ENCODE results near the gene ACSS1.

GRCh38 chr20:25058051-25058846, at the start of gene ACSS1:
- TF ChIP-seq GTF2I (CRISPR knock-in tag; conservative IDR thresholded peaks at IDR 0.05) (no peak), IRF2 (CRISPR knock-in tag; IDR thresholded peaks at IDR 0.05; ENCODE audit: borderline replicate concordance, low read depth) (no peak), IRF1 (CRISPR knock-in tag; IDR thresholded peaks at IDR 0.05) (peak; percentile 95), CTCF (IDR thresholded peaks at IDR 0.05) (no peak), ATF3 (CRISPR knock-in tag; conservative IDR thresholded peaks at IDR 0.05) (no peak), MAX (CRISPR knock-in tag; IDR thresholded peaks at IDR 0.05) (peak; percentile 99), ATF1 (CRISPR knock-in tag; IDR thresholded peaks at IDR 0.05) (no peak), ATF6 (CRISPR knock-in tag; IDR thresholded peaks at IDR 0.05) (no peak)

Data from WTC11 (cell line).